ENCODE data around the gene ZKSCAN1.

ZKSCAN1 gene

GRCh38 chr7:100040575-100040974, 25.2 kb downstream of the ZKSCAN1 start:
- DNase-seq (ENCODE audit: low read depth): no peak

- no peak for DNase-seq (ENCODE audit: low read depth)
Measured at GRCh38 chr7:100044718-100045117, 29.3 kb downstream of the ZKSCAN1 start.

- DNase-seq (ENCODE audit: low read depth): no peak
Measured at GRCh38 chr7:100048680-100049079, 33.3 kb downstream of the ZKSCAN1 start.

- DNase-seq (ENCODE audit: low read depth): peak; percentile 77
Measured at GRCh38 chr7:100049441-100050291, 34.3 kb downstream of the ZKSCAN1 start, which contains the start of gene ZSCAN21. ZSCAN21 (plus strand) TSS chr7:100049774; CDS start chr7:100057007, 7,233 bp downstream.

- DNase-seq (ENCODE audit: low read depth): no peak
Measured at GRCh38 chr7:100051611-100052010, 36.2 kb downstream of the ZKSCAN1 start.

- no peak for DNase-seq (ENCODE audit: low read depth)
Measured at GRCh38 chr7:100053215-100053614, 37.8 kb downstream of the ZKSCAN1 start.

- DNase-seq (ENCODE audit: low read depth): no peak
Measured at GRCh38 chr7:100057006-100057405, 41.6 kb downstream of the ZKSCAN1 start.

GRCh38 chr7:100059251-100059739, 43.9 kb downstream of the ZKSCAN1 start:
- DNase-seq (ENCODE audit: low read depth): no peak

GRCh38 chr7:100061518-100062193, 46.3 kb downstream of the ZKSCAN1 start:
- DNase-seq (ENCODE audit: low read depth): no peak

- DNase-seq (ENCODE audit: low read depth): no peak
Measured at GRCh38 chr7:100063376-100063775, 48.0 kb downstream of the ZKSCAN1 start.

- no peak for DNase-seq (ENCODE audit: low read depth)
Measured at GRCh38 chr7:100064162-100064561, 48.8 kb downstream of the ZKSCAN1 start.

- DNase-seq (ENCODE audit: low read depth): no peak
Measured at GRCh38 chr7:100065452-100066186, 50.2 kb downstream of the ZKSCAN1 start.

GRCh38 chr7:100066953-100067352, 51.6 kb downstream of the ZKSCAN1 start:
- no peak for DNase-seq (ENCODE audit: low read depth)

- DNase-seq (ENCODE audit: low read depth): no peak
Measured at GRCh38 chr7:100069991-100070390, 54.6 kb downstream of the ZKSCAN1 start.

- DNase-seq (ENCODE audit: low read depth): no peak
Measured at GRCh38 chr7:100071018-100071723, 55.8 kb downstream of the ZKSCAN1 start.

- DNase-seq (ENCODE audit: low read depth): no peak
Measured at GRCh38 chr7:100072462-100072861, 57.1 kb downstream of the ZKSCAN1 start.

GRCh38 chr7:100074841-100075240, 59.4 kb downstream of the ZKSCAN1 start:
- DNase-seq (ENCODE audit: low read depth): no peak

GRCh38 chr7:100075418-100075817, 60.0 kb downstream of the ZKSCAN1 start:
- DNase-seq (ENCODE audit: low read depth): no peak

GRCh38 chr7:100077205-100077604, 61.8 kb downstream of the ZKSCAN1 start:
- DNase-seq (ENCODE audit: low read depth): no peak

- no peak for DNase-seq (ENCODE audit: low read depth)
Measured at GRCh38 chr7:100079024-100079560, 63.7 kb downstream of the ZKSCAN1 start.

GRCh38 chr7:100080907-100081534, 65.6 kb downstream of the ZKSCAN1 start:
- DNase-seq (ENCODE audit: low read depth): no peak

All from activated T-helper 9 cell treated with anti-CD3 and anti-CD28 coated beads, Interleukin-2, amount 50 U/mL, for 16 hours (primary cell).